ENCODE results near the gene NECTIN3. TPM values are rescaled to one million over a fixed set of nuclear protein-coding genes. Genes with fewer than 3 reads are reported as not detected.
A peak's percentile ranks its signal among the peaks of the same experiment; 100 is the strongest.

NECTIN3 gene
- total and polyA plus RNA-seq, 7 experiments from 2014 or later: 0.66 to 7.2 (median 3.2) TPM

GRCh38 chr3:111210866-111211564 is 139.4 kb downstream of the NECTIN3 start:
- Histone ChIP-seq H3K27ac (ENCODE audit: low read depth, low read length) (no peak overlapping the region), H3K4me3 (ENCODE audit: low read length) (no peak overlapping the region), H3K4me1 (ENCODE audit: control insufficient read depth in 2 of 2, insufficient read depth in 2 of 2, low read length in 2 of 2) (no peaks in the 10 kb centered on the region), H3K36me3 (ENCODE audit: control insufficient read depth in 2 of 3, insufficient read depth in 3 of 3, low read length in 3 of 3) (no peaks in the 10 kb centered on the region), H3K27me3 (ENCODE audit: control insufficient read depth in 2 of 2, insufficient read depth in 2 of 2, low read length in 2 of 2) (no peaks in the 10 kb centered on the region), H3K9me3 (ENCODE audit: control insufficient read depth in 2 of 3, low read length in 3 of 3) (no peaks in the 10 kb centered on the region)
- ATAC-seq (no peak), DNase-seq (no peak)
- intact Hi-C loops (cut with micrococcal nuclease): loop anchor here (1.0 to 5.0 kb wide), 2 partner anchors 127 to 326 kb away; no protein-coding TSS in a partner anchor
- Mint-ChIP-seq H3K27ac (no peak overlapping the region), H3K4me1 (no peaks in the 10 kb centered on the region), H3K9me3 (no peaks in the 10 kb centered on the region), H3K27me3 (no peaks in the 10 kb centered on the region), H3K4me3 (no peak overlapping the region), H3K36me3 (peaks cover 0 to 4% (median 0%) of the 10 kb centered on the region in 5 donors)
- POLR2A ChIA-PET: no interaction called here
- CTCF ChIA-PET: no interaction called here

GRCh38 chr3:111212511-111212910 is 140.9 kb downstream of the NECTIN3 start:
- Mint-ChIP-seq H3K4me1 (no peaks in the 10 kb centered on the region), H3K4me3 (no peak overlapping the region), H3K27me3 (peaks cover 0 to 3% (median 0%) of the 10 kb centered on the region in 5 donors), H3K9me3 (no peaks in the 10 kb centered on the region), H3K27ac (no peak overlapping the region), H3K36me3 (peaks cover 0 to 4% (median 0%) of the 10 kb centered on the region in 5 donors)
- H3K36me3 ChIP-seq (ENCODE audit: control insufficient read depth in 2 of 3, insufficient read depth in 3 of 3, low read length in 3 of 3): no peaks in the 10 kb centered on the region
- no peak overlapping the region for H3K4me3 ChIP-seq (ENCODE audit: low read length)
- ATAC-seq (no peak), DNase-seq (no peak)
- no peak overlapping the region for H3K27ac ChIP-seq (ENCODE audit: low read depth, low read length)
- ChIA-PET POLR2A (no interaction called here), CTCF (no interaction called here)
- H3K27me3 ChIP-seq (ENCODE audit: control insufficient read depth in 2 of 2, insufficient read depth in 2 of 2, low read length in 2 of 2): no peaks in the 10 kb centered on the region
- H3K4me1 ChIP-seq (ENCODE audit: control insufficient read depth in 2 of 2, insufficient read depth in 2 of 2, low read length in 2 of 2): no peaks in the 10 kb centered on the region
- intact Hi-C loops (cut with micrococcal nuclease): loop anchor here in 1 of 2 donors (5.0 kb wide), 1 partner anchor 325 kb away; no protein-coding TSS in a partner anchor
- no peaks in the 10 kb centered on the region for H3K9me3 ChIP-seq (ENCODE audit: control insufficient read depth in 2 of 3, low read length in 3 of 3)

- Mint-ChIP-seq H3K27ac (no peak overlapping the region), H3K4me3 (no peak overlapping the region), H3K4me1 (no peaks in the 10 kb centered on the region), H3K9me3 (no peaks in the 10 kb centered on the region), H3K36me3 (peaks cover 0 to 4% (median 0%) of the 10 kb centered on the region in 5 donors), H3K27me3 (peaks cover 0 to 3% (median 0%) of the 10 kb centered on the region in 5 donors)
- intact Hi-C loops (cut with micrococcal nuclease): no loop called here
- CTCF ChIA-PET: no interaction called here
- no peak overlapping the region for H3K4me3 ChIP-seq (ENCODE audit: low read length)
- no peaks in the 10 kb centered on the region for H3K9me3 ChIP-seq (ENCODE audit: control insufficient read depth in 2 of 3, low read length in 3 of 3)
- no peak for DNase-seq
- no peaks in the 10 kb centered on the region for H3K27me3 ChIP-seq (ENCODE audit: control insufficient read depth in 2 of 2, insufficient read depth in 2 of 2, low read length in 2 of 2)
- no peaks in the 10 kb centered on the region for H3K4me1 ChIP-seq (ENCODE audit: control insufficient read depth in 2 of 2, insufficient read depth in 2 of 2, low read length in 2 of 2)
- no peaks in the 10 kb centered on the region for H3K36me3 ChIP-seq (ENCODE audit: control insufficient read depth in 2 of 3, insufficient read depth in 3 of 3, low read length in 3 of 3)
- ATAC-seq: no peak
- no peak overlapping the region for H3K27ac ChIP-seq (ENCODE audit: low read depth, low read length)
- POLR2A ChIA-PET: no interaction called here
Observed at GRCh38 chr3:111215481-111215880, 143.9 kb downstream of the NECTIN3 start.

- CTCF ChIA-PET: no interaction called here
- H3K36me3 Mint-ChIP-seq: peaks cover 0 to 4% (median 0%) of the 10 kb centered on the region in 5 donors
- POLR2A ChIA-PET: no interaction called here
- ATAC-seq: no peak
- Histone ChIP-seq H3K36me3 (ENCODE audit: control insufficient read depth in 2 of 3, insufficient read depth in 3 of 3, low read length in 3 of 3) (no peaks in the 10 kb centered on the region), H3K27ac (ENCODE audit: low read depth, low read length) (no peak overlapping the region), H3K27me3 (ENCODE audit: control insufficient read depth in 2 of 2, insufficient read depth in 2 of 2, low read length in 2 of 2) (no peaks in the 10 kb centered on the region), H3K4me1 (ENCODE audit: control insufficient read depth in 2 of 2, insufficient read depth in 2 of 2, low read length in 2 of 2) (no peaks in the 10 kb centered on the region), H3K9me3 (ENCODE audit: control insufficient read depth in 2 of 3, low read length in 3 of 3) (no peaks in the 10 kb centered on the region), H3K4me3 (ENCODE audit: low read length) (no peak overlapping the region)
- no peak overlapping the region for H3K27ac Mint-ChIP-seq
- H3K27me3 Mint-ChIP-seq: peaks cover 0 to 3% (median 0%) of the 10 kb centered on the region in 5 donors
- no peaks in the 10 kb centered on the region for H3K4me1 Mint-ChIP-seq
- DNase-seq: no peak
- H3K4me3 Mint-ChIP-seq: no peak overlapping the region
- intact Hi-C loops (cut with micrococcal nuclease): no loop called here
- H3K9me3 Mint-ChIP-seq: no peaks in the 10 kb centered on the region
Observed at GRCh38 chr3:111218615-111219014, 147.0 kb downstream of the NECTIN3 start.

DNA sequence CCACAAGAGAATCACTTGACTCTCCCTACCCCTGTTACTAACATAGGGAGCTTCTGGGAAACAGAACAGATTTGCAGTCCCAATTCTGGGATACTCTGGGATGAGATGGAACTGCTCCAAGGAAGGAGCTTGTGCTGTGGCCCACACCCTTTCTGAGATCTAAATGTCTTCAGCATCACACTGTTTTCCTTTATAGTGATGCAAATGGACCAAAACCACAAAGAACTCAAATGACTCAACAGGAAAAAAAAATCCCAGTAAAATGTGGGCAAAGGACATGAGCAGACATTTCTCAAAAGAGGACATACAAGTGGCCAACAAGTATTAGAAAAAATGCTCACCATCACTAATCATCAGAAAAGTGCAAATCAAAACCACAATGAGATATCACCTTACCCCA is 155.6 kb downstream of the NECTIN3 start:
- Mint-ChIP-seq H3K9me3 (peaks cover 0 to 17% (median 4%) of the 10 kb centered on the region in 11 donors), H3K27me3 (no peaks in the 10 kb centered on the region), H3K36me3 (peaks cover 0 to 17% (median 3%) of the 10 kb centered on the region in 5 donors), H3K27ac (no peak overlapping the region), H3K4me3 (no peak overlapping the region), H3K4me1 (peaks cover 0 to 11% (median 0%) of the 10 kb centered on the region in 7 donors)
- ATAC-seq (no peak), DNase-seq (no peak)
- no peaks in the 10 kb centered on the region for H3K27me3 ChIP-seq (ENCODE audit: control insufficient read depth in 2 of 2, insufficient read depth in 2 of 2, low read length in 2 of 2)
- intact Hi-C loops (cut with micrococcal nuclease): no loop called here
- no peaks in the 10 kb centered on the region for H3K36me3 ChIP-seq (ENCODE audit: control insufficient read depth in 2 of 3, insufficient read depth in 3 of 3, low read length in 3 of 3)
- POLR2A ChIA-PET: no interaction called here
- no peak overlapping the region for H3K4me3 ChIP-seq (ENCODE audit: low read length)
- H3K9me3 ChIP-seq (ENCODE audit: control insufficient read depth in 2 of 3, low read length in 3 of 3): no peaks in the 10 kb centered on the region
- no peak overlapping the region for H3K27ac ChIP-seq (ENCODE audit: low read depth, low read length)
- CTCF ChIA-PET: no interaction called here
- H3K4me1 ChIP-seq (ENCODE audit: control insufficient read depth in 2 of 2, insufficient read depth in 2 of 2, low read length in 2 of 2): no peaks in the 10 kb centered on the region

- peaks cover 1 to 17% (median 6%) of the 10 kb centered on the region in 7 donors for H3K4me1 Mint-ChIP-seq
- POLR2A ChIA-PET: no interaction called here
- intact Hi-C loops (cut with micrococcal nuclease): no loop called here
- H3K36me3 Mint-ChIP-seq: peaks cover 0 to 23% (median 3%) of the 10 kb centered on the region in 5 donors
- H3K4me1 ChIP-seq (ENCODE audit: control insufficient read depth in 2 of 2, insufficient read depth in 2 of 2, low read length in 2 of 2): no peaks in the 10 kb centered on the region
- H3K27me3 Mint-ChIP-seq: no peaks in the 10 kb centered on the region
- H3K9me3 Mint-ChIP-seq: peaks cover 0 to 21% (median 5%) of the 10 kb centered on the region in 11 donors
- ATAC-seq (no peak), DNase-seq (no peak)
- no peaks in the 10 kb centered on the region for H3K36me3 ChIP-seq (ENCODE audit: control insufficient read depth in 2 of 3, insufficient read depth in 3 of 3, low read length in 3 of 3)
- H3K27me3 ChIP-seq (ENCODE audit: control insufficient read depth in 2 of 2, insufficient read depth in 2 of 2, low read length in 2 of 2): no peaks in the 10 kb centered on the region
- H3K4me3 Mint-ChIP-seq: peak overlapping the region in 1 of 10 donors; percentile 21
- H3K27ac Mint-ChIP-seq: no peak overlapping the region
- no peaks in the 10 kb centered on the region for H3K9me3 ChIP-seq (ENCODE audit: control insufficient read depth in 2 of 3, low read length in 3 of 3)
- no peak overlapping the region for H3K4me3 ChIP-seq (ENCODE audit: low read length)
- CTCF ChIA-PET: no interaction called here
- H3K27ac ChIP-seq (ENCODE audit: low read depth, low read length): no peak overlapping the region
Observed at GRCh38 chr3:111229301-111229700, 157.7 kb downstream of the NECTIN3 start.

Data from naive thymus-derived CD4-positive, alpha-beta T cell (primary cell).